Measurements from ENCODE around the gene ZNF800. TPM values are rescaled to one million over a fixed set of nuclear protein-coding genes. Genes with fewer than 3 reads are reported as not detected.
A peak's percentile ranks its signal among the peaks of the same experiment; 100 is the strongest.
"Not testable (repeated sequence)": the region's sequence is repeated elsewhere in the genome, so short reads cannot be mapped to it uniquely, and the experiment has no call there.

ZNF800 gene
- total RNA-seq, 1 donor, result 37.5 TPM

DNA sequence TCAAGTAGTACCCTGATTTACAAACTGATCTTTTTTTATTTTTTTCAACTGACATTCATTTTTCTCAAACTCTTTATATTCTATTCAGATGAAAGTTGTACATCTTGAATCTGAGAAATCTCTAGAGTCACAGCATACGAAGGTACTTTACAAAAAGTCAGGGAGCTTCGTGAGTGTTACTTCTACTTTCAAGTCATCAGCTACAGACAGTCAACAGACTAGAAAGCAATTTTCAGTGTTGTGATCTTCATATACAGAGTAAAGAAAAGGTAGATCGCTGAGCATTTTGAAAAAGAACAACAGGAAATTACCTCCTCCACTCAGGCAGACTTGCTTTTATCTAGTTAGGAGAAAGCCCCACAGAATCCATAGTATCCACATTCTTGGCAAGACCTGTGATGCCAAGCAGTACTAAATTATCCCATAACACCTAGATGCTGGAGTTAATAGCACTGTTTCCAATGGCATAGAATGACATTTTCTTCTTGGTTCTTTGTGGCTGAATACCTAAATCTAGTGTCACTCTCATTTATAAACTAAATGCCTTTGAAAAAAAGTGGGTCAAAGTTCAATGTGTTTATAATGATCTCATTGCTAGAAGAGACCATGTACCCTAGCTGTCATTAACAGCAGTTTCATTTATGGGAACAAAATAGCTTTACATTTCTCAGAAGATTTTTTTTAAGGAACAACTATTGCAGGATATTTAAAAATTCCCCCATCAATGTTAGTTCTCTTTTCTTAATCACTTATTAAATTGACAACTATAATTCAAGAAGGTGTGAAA is 12.0 kb upstream of the ZNF800 start:
- no peak for DNase-seq (ENCODE audit: low read depth)
- TF ChIP-seq, protein P1, sequence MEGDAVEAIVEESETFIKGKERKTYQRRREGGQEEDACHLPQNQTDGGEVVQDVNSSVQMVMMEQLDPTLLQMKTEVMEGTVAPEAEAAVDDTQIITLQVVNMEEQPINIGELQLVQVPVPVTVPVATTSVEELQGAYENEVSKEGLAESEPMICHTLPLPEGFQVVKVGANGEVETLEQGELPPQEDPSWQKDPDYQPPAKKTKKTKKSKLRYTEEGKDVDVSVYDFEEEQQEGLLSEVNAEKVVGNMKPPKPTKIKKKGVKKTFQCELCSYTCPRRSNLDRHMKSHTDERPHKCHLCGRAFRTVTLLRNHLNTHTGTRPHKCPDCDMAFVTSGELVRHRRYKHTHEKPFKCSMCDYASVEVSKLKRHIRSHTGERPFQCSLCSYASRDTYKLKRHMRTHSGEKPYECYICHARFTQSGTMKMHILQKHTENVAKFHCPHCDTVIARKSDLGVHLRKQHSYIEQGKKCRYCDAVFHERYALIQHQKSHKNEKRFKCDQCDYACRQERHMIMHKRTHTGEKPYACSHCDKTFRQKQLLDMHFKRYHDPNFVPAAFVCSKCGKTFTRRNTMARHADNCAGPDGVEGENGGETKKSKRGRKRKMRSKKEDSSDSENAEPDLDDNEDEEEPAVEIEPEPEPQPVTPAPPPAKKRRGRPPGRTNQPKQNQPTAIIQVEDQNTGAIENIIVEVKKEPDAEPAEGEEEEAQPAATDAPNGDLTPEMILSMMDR (IDR thresholded peaks at IDR 0.05; ENCODE audit: insufficient read depth, low read length), result no peak
- H3K4me3 ChIP-seq (ENCODE audit: low read depth, low read length), result no peak overlapping the region

DNA sequence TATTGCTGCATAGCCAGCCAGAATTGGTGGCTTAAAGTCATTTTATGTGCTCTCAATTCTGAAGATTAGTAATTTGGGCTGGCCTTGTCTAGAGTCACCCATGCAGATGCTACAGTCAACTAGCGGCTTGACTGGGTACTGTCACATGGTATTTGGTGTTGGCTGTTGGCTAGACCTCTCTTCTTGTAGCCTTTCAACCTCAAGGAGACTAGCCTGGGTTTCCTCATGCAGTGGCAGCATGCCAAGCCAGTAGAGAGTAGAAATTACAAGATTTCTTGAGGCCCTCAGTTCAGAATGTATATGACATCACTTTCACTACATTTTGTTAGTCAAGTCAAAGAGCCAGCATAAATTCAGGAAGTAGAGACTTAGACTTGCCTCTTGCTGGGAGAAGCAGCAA is 3.7 kb upstream of the ZNF800 start:
- peak; percentile 4 for DNase-seq (ENCODE audit: low read depth)
- TF ChIP-seq, protein P1 (IDR thresholded peaks at IDR 0.05; ENCODE audit: insufficient read depth, low read length), result peak; percentile 26
- H3K4me3 ChIP-seq (ENCODE audit: low read depth, low read length), result no peak overlapping the region

DNA sequence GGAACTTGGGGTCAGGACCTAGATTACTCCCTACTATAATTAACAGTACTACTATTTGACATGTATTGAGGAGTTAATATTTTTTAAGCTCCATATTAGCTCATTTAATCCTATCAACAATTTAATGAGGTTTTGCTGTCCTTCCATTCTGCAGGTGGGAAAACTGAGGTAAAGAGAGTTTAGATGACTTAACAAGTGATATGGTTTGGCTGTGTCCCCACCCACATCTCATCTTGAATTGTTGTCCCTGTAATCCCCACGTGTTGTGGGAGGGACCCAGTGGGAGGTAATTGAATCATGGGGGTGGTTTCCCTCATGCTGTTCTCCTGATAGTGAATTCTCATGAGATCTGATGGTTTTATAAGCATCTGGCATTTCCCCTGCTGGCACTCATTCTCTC is 2.6 kb upstream of the ZNF800 start:
- not testable (repeated sequence) for DNase-seq (ENCODE audit: low read depth); H3K4me3 ChIP-seq (ENCODE audit: low read depth, low read length)

DNA sequence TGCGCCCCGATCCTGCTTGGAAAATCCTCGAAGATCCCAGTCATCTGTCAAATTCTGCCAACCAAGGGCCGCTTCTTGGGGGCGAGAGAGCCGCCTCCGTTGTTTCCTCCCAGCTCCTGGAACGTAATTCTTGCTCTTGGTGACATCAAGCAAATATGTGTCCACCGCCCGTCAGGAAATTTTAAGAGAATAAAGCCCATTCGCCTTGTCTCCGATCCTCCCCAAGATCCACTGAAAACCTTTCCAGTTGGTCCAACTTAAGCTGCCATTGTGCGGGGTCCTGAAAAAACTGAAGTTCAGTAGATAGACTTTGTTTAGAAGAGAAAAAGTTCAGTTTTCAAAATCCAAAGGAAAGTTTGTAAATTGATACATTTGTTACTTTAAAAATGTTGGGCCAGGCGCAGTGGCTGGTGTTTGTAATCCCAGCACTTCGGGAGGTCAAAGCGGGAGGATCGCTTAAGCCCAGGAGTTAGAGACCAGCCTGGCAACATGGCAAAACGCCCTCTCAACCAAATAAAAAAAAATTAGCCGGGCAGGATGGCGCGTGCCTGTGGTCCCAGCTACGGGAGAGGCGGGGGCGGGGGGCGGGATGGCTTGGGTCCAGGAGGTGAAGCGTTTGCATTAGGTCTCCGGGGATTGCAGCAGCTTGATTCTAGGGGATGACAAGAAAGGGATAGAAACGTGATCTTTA is 1.0 kb upstream of the ZNF800 start:
- peak overlapping the region; percentile 82 for H3K4me3 ChIP-seq (ENCODE audit: low read depth, low read length)
- DNase-seq (ENCODE audit: low read depth), result no peak
- TF ChIP-seq, protein P1 (IDR thresholded peaks at IDR 0.05; ENCODE audit: insufficient read depth, low read length), result no peak

DNA sequence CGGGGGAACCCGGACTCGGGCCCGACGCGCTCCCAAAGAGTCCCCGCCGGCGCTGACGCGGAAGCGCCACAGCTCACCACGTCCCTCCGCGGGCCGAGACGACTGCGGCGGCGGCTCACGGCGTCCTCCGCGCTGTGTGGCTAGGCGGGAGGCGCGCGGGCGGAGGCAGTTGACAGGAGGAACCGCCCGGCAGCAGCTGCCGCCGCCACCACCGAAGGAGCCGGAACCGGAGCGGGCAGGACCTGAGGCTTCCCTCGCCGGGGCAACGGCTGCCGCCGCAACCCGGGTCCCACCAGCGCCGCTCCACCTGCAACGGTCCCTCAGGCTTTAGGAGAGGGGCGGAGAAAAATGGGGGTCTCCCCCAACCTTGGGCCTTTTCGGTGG is 334 bp downstream of the ZNF800 start:
- peak overlapping the region; percentile 82 for H3K4me3 ChIP-seq (ENCODE audit: low read depth, low read length)
- DNase-seq (ENCODE audit: low read depth), result peak; percentile 35
- TF ChIP-seq, protein P1 (IDR thresholded peaks at IDR 0.05; ENCODE audit: insufficient read depth, low read length), result no peak

DNA sequence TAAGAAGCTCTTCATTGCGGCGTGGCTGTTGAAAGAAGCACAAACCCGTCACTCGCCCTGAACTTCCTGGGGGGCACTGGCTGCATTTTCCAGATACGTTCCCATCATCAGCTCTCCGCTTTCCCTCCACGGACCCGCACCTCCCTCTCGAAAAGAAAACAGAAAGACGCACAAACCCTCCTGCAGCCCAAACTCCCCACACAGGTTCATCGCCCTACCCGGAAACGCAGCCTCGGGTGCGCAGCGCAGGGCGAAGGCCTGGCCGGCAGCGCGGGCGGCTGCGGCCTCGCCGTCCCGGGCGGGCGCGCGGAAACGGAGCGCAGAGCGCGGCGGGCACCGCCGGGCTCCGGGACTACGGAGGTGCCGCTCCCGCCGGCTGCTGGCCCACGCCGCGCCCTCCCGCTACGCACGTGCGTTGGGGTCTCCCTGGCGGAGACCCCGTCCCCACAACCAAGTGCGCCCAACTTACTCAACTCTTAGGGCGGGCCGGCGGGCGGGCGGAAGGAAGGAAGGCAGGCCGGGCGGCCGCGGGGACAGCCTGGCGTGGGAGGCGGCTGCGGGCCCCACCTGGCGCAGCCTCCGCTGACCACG is 822 bp downstream of the ZNF800 start:
- H3K4me3 ChIP-seq (ENCODE audit: low read depth, low read length), result peak overlapping the region; percentile 82
- DNase-seq (ENCODE audit: low read depth), result peak; percentile 26
- TF ChIP-seq, protein P1 (IDR thresholded peaks at IDR 0.05; ENCODE audit: insufficient read depth, low read length), result no peak
